GM08714 (cell line): ENCODE results near the gene ERVMER34-1.
A peak's percentile ranks its signal among the peaks of the same experiment; 100 is the strongest.

Experiments
- H3K4me3 ChIP-seq: fragments of 200-500 bp; sonication (Bioruptor generic); 2 replicates; pipeline ENCODE4 v1.5.1; 2014; ENCODE audit warnings: mild to moderate bottlenecking, low read length, inconsistent platforms
- ZNF274 ChIP-seq: IDR thresholded peaks from 2 replicates; pipeline ENCODE4 v1.6.1; 2012; ENCODE audit warnings: mild to moderate bottlenecking, low read depth, low read length

Gene ERVMER34-1

GRCh38 chr4:52712251-52713130 lies 38.7 kb downstream of the ERVMER34-1 start:
- peak overlapping the region; percentile 83 for H3K4me3 ChIP-seq
- TF ChIP-seq ZNF274: no peak

GRCh38 chr4:52711834-52712250 lies 39.4 kb downstream of the ERVMER34-1 start:
- no peak for TF ChIP-seq ZNF274
- H3K4me3 ChIP-seq: peak overlapping the region; percentile 42; the same call in 1 of the 2 replicates

- H3K4me3 ChIP-seq: no peak overlapping the region
- TF ChIP-seq ZNF274: no peak
These were observed 40.0 kb downstream of the ERVMER34-1 start for GRCh38 chr4:52711272-52711671.

GRCh38 chr4:52709155-52709554 lies 42.1 kb downstream of the ERVMER34-1 start:
- no peak overlapping the region for H3K4me3 ChIP-seq
- TF ChIP-seq ZNF274: no peak

- no peak overlapping the region for H3K4me3 ChIP-seq
- no peak for TF ChIP-seq ZNF274
These were observed 46.6 kb downstream of the ERVMER34-1 start for GRCh38 chr4:52704661-52705060.

- no peak for TF ChIP-seq ZNF274
- H3K4me3 ChIP-seq: no peak overlapping the region
These were observed 47.1 kb downstream of the ERVMER34-1 start for GRCh38 chr4:52704133-52704532.

- no peak for TF ChIP-seq ZNF274
- H3K4me3 ChIP-seq: no peak overlapping the region; the same call in 1 of the 2 replicates
These were observed 50.0 kb downstream of the ERVMER34-1 start for GRCh38 chr4:52701207-52701606.

- no peak for TF ChIP-seq ZNF274
- no peak overlapping the region for H3K4me3 ChIP-seq
These were observed 56.3 kb downstream of the ERVMER34-1 start for GRCh38 chr4:52694936-52695335.

GRCh38 chr4:52693492-52693891 lies 57.7 kb downstream of the ERVMER34-1 start:
- no peak overlapping the region for H3K4me3 ChIP-seq
- TF ChIP-seq ZNF274: no peak
